Liver (tissue), 3 donors: ENCODE results near the gene MICALL1.

Source experiments
- EGR1 ChIP-seq, 2 donors: IDR thresholded peaks; 2 replicates each; pipeline ENCODE4 v1.6.1; 2016 to 2018; ENCODE audit warnings: antibody characterized with exemption in 2 of 2, low read depth in 2 of 2
- FOXA1 ChIP-seq: IDR thresholded peaks from 2 replicates; pipeline ENCODE4 v1.6.1; 2016; ENCODE audit warnings: antibody characterized with exemption
- GABPA ChIP-seq, 2 donors: IDR thresholded peaks in 1 of 2; conservative IDR thresholded peaks in 1 of 2; 2 replicates each; pipeline ENCODE4 v1.6.1; 2016; ENCODE audit warnings: antibody characterized with exemption in 2 of 2, mild to moderate bottlenecking in 1 of 2, moderate library complexity in 1 of 2
- HNF4A ChIP-seq, 2 donors: conservative IDR thresholded peaks; 2 replicates each; pipeline ENCODE4 v1.6.1; 2016; ENCODE audit warnings: antibody characterized with exemption in 2 of 2, mild to moderate bottlenecking in 2 of 2
- HNF4G ChIP-seq: IDR thresholded peaks from 2 replicates; pipeline ENCODE4 v1.6.1; 2016; ENCODE audit warnings: antibody characterized with exemption
- JUND ChIP-seq, 2 donors: IDR thresholded peaks; 2 replicates each; pipeline ENCODE4 v1.6.1; 2016; ENCODE audit warnings: antibody characterized with exemption in 2 of 2
- RAD21 ChIP-seq, 2 donors: IDR thresholded peaks; 2 replicates each; pipeline ENCODE4 v1.6.1; 2016; ENCODE audit warnings: antibody characterized with exemption in 2 of 2, mild to moderate bottlenecking in 2 of 2
- SP1 ChIP-seq: IDR thresholded peaks from 2 replicates; pipeline ENCODE4 v1.6.1; 2018; ENCODE audit warnings: antibody characterized with exemption, mild to moderate bottlenecking
- TAF1 ChIP-seq: conservative IDR thresholded peaks from 2 replicates; pipeline ENCODE4 v1.6.1; 2016; ENCODE audit warnings: antibody characterized with exemption, mild to moderate bottlenecking
- TF ChIP-seq, protein P1 (sequence below): fragments of 150-350 bp; IDR thresholded peaks from 2 replicates; pipeline ENCODE4 v1.5.1; 2017; ENCODE audit warnings: improper control_type of control experiment, low read depth, low read length; ENCODE audit not compliant: missing input control
- TF ChIP-seq, protein P2 (sequence below): IDR thresholded peaks from 2 replicates; pipeline ENCODE4 v1.6.1; 2016; ENCODE audit warnings: antibody characterized with exemption
- TF ChIP-seq, protein P3 (sequence below): IDR thresholded peaks from 2 replicates; pipeline ENCODE4 v1.6.1; 2016; ENCODE audit warnings: antibody characterized with exemption
- donor health status: healthy.
- donor health status: healthy.

DNA sequence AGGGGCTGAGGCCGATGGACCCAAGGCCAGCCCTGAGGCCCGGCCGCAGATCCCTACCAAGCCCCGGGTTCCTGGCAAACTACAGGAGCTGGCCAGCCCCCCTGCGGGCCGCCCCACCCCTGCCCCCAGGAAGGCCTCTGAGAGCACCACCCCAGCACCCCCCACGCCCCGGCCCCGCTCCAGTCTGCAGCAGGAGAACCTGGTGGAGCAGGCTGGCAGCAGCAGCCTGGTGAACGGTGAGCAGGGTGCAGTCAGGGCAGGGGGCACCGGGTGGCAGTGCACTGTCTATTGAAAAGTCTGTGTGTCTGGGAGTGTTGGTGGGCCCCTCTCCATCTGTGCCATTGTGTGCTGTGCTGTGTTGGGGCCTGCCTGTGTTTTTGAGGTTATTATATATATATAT is 16.1 kb downstream of the MICALL1 start:
- TF ChIP-seq TAF1 (no peak), JUND (IDR thresholded peaks at IDR 0.05) (no peak), HNF4G (no peak), GABPA (IDR thresholded peaks at IDR 0.05 in 1 of 2, conservative IDR thresholded peaks at IDR 0.05 in 1 of 2) (no peak), RAD21 (IDR thresholded peaks at IDR 0.05) (no peak), SP1 (no peak), HNF4A (conservative IDR thresholded peaks at IDR 0.05) (no peak), EGR1 (IDR thresholded peaks at IDR 0.05; ENCODE audit: low read depth in 2 of 2) (no peak), FOXA1 (no peak)
- TF ChIP-seq, protein P1, sequence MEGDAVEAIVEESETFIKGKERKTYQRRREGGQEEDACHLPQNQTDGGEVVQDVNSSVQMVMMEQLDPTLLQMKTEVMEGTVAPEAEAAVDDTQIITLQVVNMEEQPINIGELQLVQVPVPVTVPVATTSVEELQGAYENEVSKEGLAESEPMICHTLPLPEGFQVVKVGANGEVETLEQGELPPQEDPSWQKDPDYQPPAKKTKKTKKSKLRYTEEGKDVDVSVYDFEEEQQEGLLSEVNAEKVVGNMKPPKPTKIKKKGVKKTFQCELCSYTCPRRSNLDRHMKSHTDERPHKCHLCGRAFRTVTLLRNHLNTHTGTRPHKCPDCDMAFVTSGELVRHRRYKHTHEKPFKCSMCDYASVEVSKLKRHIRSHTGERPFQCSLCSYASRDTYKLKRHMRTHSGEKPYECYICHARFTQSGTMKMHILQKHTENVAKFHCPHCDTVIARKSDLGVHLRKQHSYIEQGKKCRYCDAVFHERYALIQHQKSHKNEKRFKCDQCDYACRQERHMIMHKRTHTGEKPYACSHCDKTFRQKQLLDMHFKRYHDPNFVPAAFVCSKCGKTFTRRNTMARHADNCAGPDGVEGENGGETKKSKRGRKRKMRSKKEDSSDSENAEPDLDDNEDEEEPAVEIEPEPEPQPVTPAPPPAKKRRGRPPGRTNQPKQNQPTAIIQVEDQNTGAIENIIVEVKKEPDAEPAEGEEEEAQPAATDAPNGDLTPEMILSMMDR = no peak
- TF ChIP-seq, protein P2, sequence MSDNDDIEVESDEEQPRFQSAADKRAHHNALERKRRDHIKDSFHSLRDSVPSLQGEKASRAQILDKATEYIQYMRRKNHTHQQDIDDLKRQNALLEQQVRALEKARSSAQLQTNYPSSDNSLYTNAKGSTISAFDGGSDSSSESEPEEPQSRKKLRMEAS = no peak
- TF ChIP-seq, protein P3, sequence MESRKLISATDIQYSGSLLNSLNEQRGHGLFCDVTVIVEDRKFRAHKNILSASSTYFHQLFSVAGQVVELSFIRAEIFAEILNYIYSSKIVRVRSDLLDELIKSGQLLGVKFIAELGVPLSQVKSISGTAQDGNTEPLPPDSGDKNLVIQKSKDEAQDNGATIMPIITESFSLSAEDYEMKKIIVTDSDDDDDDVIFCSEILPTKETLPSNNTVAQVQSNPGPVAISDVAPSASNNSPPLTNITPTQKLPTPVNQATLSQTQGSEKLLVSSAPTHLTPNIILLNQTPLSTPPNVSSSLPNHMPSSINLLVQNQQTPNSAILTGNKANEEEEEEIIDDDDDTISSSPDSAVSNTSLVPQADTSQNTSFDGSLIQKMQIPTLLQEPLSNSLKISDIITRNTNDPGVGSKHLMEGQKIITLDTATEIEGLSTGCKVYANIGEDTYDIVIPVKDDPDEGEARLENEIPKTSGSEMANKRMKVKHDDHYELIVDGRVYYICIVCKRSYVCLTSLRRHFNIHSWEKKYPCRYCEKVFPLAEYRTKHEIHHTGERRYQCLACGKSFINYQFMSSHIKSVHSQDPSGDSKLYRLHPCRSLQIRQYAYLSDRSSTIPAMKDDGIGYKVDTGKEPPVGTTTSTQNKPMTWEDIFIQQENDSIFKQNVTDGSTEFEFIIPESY = no peak
